Type B pancreatic cell (in vitro differentiated cells): ENCODE results near the gene CUL1. TPM values are rescaled to one million over a fixed set of nuclear protein-coding genes. Genes with fewer than 3 reads are reported as not detected.
A peak's percentile ranks its signal among the peaks of the same experiment; 100 is the strongest.

Source experiments
- DNase-seq: peaks from one replicate; pipeline ENCODE4 v3.0.0; 2021; ENCODE audit warnings: mixed read lengths; ENCODE audit not compliant: unreplicated experiment; ENCODE audit errors: extremely low spot score
- H3K27ac Mint-ChIP-seq: 2 replicates; pipeline ENCODE4 v1.8.0; 2021; ENCODE audit warnings: mild to moderate bottlenecking, mixed read lengths
- H3K27me3 Mint-ChIP-seq: 2 replicates; pipeline ENCODE4 v1.8.0; 2021; ENCODE audit warnings: mixed read lengths
- H3K36me3 Mint-ChIP-seq: 2 replicates; pipeline ENCODE4 v1.8.0; 2021; ENCODE audit warnings: mixed read lengths
- H3K4me1 Mint-ChIP-seq: one replicate; pipeline ENCODE4 v1.8.0; 2021; ENCODE audit warnings: mixed read lengths; ENCODE audit not compliant: unreplicated experiment
- H3K4me3 Mint-ChIP-seq: 2 replicates; pipeline ENCODE4 v1.8.0; 2021; ENCODE audit warnings: mild to moderate bottlenecking, mixed read lengths
- H3K9me3 Mint-ChIP-seq: 2 replicates; pipeline ENCODE4 v1.8.0; 2021; ENCODE audit warnings: mixed read lengths
- total RNA-seq: library from RNA; stranded (reverse); gene quantifications from 2 replicates; pipeline ENCODE4 v1.2.1, GENCODE V29; 2021; ENCODE audit warnings: low replicate concordance
- TF ChIP-seq, protein P1 (sequence below): fragments of 200-600 bp; sonication (generic); conservative IDR thresholded peaks from 2 replicates; pipeline ENCODE4 v1.5.0; 2021; ENCODE audit warnings: antibody characterized with exemption, mild to moderate bottlenecking

Gene CUL1
- total RNA-seq, 1 donor from 2014 or later, result 57.3 TPM

DNA sequence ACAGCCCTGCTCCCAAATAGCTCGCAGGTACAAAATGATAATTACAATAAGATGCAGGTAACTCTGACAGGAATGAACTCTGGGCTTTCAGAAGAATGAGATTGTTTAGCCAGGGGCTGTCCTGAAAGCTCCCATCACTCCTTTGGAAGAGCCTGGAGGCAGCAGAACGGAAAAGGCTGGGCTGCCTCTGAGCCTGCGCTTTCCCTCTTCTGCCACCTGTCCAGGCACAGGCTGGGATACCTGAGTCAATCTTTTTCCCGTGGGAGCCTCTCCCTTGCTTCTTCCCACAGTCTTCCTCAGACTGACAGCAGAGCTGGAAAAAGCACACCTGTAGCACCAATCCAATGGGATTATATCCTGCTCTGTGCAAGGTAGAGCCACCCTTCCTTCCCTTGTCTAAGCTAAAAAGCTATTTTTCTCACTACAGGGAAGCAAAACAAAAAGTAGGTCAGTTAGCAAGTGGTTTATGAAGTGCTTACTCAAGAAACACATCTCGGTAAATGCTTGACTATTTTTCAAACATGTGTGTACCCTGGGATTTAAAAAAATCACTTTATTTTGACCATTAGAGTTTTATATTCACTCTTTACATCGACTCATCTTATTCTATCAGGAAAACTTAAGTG, 12.3 kb upstream of the CUL1 start:
- DNase-seq, result no peak
- Mint-ChIP-seq H3K27me3 (no peaks in the 10 kb centered on the region), H3K4me3 (no peak overlapping the region), H3K4me1 (no peaks in the 10 kb centered on the region), H3K36me3 (no peaks in the 10 kb centered on the region), H3K9me3 (peaks cover 7% of the 10 kb centered on the region), H3K27ac (no peak overlapping the region)
- TF ChIP-seq, protein P1, sequence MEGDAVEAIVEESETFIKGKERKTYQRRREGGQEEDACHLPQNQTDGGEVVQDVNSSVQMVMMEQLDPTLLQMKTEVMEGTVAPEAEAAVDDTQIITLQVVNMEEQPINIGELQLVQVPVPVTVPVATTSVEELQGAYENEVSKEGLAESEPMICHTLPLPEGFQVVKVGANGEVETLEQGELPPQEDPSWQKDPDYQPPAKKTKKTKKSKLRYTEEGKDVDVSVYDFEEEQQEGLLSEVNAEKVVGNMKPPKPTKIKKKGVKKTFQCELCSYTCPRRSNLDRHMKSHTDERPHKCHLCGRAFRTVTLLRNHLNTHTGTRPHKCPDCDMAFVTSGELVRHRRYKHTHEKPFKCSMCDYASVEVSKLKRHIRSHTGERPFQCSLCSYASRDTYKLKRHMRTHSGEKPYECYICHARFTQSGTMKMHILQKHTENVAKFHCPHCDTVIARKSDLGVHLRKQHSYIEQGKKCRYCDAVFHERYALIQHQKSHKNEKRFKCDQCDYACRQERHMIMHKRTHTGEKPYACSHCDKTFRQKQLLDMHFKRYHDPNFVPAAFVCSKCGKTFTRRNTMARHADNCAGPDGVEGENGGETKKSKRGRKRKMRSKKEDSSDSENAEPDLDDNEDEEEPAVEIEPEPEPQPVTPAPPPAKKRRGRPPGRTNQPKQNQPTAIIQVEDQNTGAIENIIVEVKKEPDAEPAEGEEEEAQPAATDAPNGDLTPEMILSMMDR, result no peak

DNA sequence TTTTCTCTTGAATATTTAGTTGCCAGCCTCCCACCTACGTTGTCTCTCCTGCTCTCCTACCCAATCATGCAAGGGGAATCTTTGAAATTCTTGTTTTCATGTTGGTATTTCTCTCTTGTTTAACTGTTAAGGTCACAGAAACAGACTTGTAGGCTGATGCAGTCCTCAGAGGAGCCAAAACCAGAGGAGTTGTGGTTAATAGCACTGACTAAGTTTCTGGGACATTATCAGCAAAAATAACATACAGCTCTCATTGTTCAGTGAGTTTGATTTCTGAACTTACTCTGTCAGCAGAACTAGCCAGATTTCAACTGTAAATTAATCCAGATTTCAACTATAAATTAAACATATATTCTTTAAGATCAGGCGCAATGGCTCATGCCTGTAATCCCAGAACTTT, 11.1 kb upstream of the CUL1 start:
- Mint-ChIP-seq H3K4me1 (no peaks in the 10 kb centered on the region), H3K4me3 (no peak overlapping the region), H3K9me3 (no peaks in the 10 kb centered on the region), H3K27ac (no peak overlapping the region), H3K36me3 (no peaks in the 10 kb centered on the region), H3K27me3 (no peaks in the 10 kb centered on the region)
- TF ChIP-seq, protein P1, result no peak
- no peak for DNase-seq

DNA sequence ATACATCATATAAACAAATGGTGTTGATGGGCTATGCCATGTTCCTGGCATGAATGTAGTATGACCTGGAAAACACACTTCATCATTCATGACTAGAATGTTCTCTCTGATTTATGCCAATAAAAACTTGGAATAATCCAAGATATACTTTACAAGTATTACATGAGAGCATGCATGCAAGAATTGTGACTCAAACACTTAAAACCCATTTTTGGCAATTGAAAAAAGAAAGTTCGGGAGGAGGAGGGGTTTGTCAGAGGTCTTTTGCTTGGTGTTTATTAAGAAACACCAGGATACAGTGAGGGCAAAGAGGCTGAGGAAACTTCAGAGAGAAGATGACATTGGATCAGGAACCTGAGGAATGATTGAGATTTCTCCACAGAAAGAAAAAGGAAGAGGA, 10.2 kb upstream of the CUL1 start:
- no peak overlapping the region for H3K27ac Mint-ChIP-seq
- H3K4me1 Mint-ChIP-seq, result no peaks in the 10 kb centered on the region
- no peak overlapping the region for H3K4me3 Mint-ChIP-seq
- TF ChIP-seq, protein P1, result no peak
- no peaks in the 10 kb centered on the region for H3K36me3 Mint-ChIP-seq
- H3K27me3 Mint-ChIP-seq, result no peaks in the 10 kb centered on the region
- H3K9me3 Mint-ChIP-seq, result no peaks in the 10 kb centered on the region
- no peak for DNase-seq

DNA sequence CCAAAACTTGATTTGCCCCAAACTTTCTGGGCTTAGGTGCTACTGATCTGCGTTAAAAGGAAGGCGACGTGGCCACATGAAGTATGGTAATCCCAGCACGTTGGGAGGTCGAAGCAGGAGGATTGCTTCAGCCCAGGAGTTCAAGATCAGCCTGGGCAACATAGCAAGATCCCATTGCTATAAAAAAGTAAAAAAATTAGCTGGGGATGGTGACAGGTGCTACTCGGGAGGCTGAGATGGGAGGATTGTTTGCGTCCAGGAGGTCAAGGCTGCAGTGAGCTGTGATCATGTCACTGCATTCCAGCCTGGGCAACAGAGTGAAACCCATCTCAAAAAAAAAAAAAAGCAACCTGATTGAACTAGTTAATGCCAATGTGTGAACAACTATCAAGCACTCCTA, 5.1 kb upstream of the CUL1 start:
- H3K27me3 Mint-ChIP-seq, result no peaks in the 10 kb centered on the region
- H3K4me1 Mint-ChIP-seq, result peaks cover 11% of the 10 kb centered on the region
- no peak for DNase-seq
- no peaks in the 10 kb centered on the region for H3K36me3 Mint-ChIP-seq
- TF ChIP-seq, protein P1, result no peak
- no peak overlapping the region for H3K27ac Mint-ChIP-seq
- H3K9me3 Mint-ChIP-seq, result no peaks in the 10 kb centered on the region
- H3K4me3 Mint-ChIP-seq, result no peak overlapping the region

DNA sequence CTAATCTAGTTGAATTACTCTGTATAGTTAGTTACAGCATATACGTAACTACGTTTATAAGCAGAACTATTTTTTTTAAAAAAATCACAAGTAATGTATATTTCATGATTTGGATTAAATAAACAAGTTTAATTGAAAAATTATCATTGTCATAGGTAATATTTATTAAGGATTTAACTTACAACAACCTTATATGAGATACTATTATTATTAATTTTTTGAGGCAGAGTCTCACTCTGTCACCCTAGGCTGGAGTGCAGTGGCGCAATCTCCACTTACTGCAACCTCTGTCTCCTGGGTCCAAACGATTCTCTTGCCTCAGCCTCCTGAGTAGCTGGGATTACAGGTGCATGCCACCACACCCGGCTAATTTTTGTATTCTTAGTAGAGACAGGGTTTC, 4.1 kb upstream of the CUL1 start:
- TF ChIP-seq, protein P1, result no peak
- Mint-ChIP-seq H3K9me3 (no peaks in the 10 kb centered on the region), H3K4me1 (peaks cover 11% of the 10 kb centered on the region), H3K4me3 (no peak overlapping the region), H3K36me3 (no peaks in the 10 kb centered on the region), H3K27me3 (no peaks in the 10 kb centered on the region), H3K27ac (no peak overlapping the region)
- no peak for DNase-seq

DNA sequence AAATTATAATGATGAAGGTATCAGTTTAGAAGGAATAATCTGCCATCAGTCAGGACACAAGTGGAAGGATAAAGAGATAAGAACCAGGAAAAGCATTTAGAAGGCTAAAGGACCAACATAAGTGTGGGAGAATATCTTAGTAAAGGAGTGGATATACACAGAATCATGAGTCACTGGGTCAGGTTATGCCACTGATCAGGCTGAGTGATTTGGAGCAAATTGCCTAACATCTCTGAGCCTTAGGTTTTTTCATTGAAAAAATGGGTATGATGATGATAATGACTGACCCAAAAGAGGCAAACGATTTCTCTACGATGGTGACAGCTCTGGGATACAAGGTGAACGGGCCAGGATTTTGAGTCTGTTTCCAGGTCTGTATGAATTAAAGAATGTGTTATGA, 2.8 kb upstream of the CUL1 start:
- DNase-seq, result no peak
- H3K9me3 Mint-ChIP-seq, result no peaks in the 10 kb centered on the region
- H3K27ac Mint-ChIP-seq, result peak overlapping the region; percentile 54
- H3K36me3 Mint-ChIP-seq, result no peaks in the 10 kb centered on the region
- H3K4me3 Mint-ChIP-seq, result peak overlapping the region; percentile 62
- no peaks in the 10 kb centered on the region for H3K27me3 Mint-ChIP-seq
- peaks cover 15% of the 10 kb centered on the region for H3K4me1 Mint-ChIP-seq
- TF ChIP-seq, protein P1, result no peak
